MM.1S (cell line): Measurements from ENCODE around the gene FBXL7.

Experiments used
- DNase-seq: peaks from one replicate; pipeline ENCODE4 v3.0.0-alpha.2; 2015
- H2AFZ ChIP-seq: fragments of 300-600 bp; sonication (generic); 2 replicates; pipeline ENCODE4 v1.6.0; 2016; ENCODE audit warnings: antibody characterized with exemption, low read length
- H3F3A ChIP-seq: fragments of 300-600 bp; sonication (generic); 2 replicates; pipeline ENCODE4 v1.6.1; 2016; ENCODE audit warnings: mild to moderate bottlenecking, antibody characterized with exemption, low read length, moderate library complexity, mixed read lengths; ENCODE audit not compliant: insufficient read depth
- H3K27ac ChIP-seq: fragments of 300-600 bp; sonication (generic); 2 replicates; pipeline ENCODE4 v1.5.1; 2016; ENCODE audit warnings: mild to moderate bottlenecking, low read length
- H3K27me3 ChIP-seq: fragments of 300-600 bp; sonication (generic); replicated peaks from 2 replicates; pipeline ENCODE4 v1.6.0; 2016; ENCODE audit warnings: low read length; ENCODE audit not compliant: insufficient read depth
- H3K36me3 ChIP-seq: fragments of 300-600 bp; sonication (generic); replicated peaks from 2 replicates; pipeline ENCODE4 v1.6.1; 2016; ENCODE audit warnings: mild to moderate bottlenecking, low read length, mixed read lengths; ENCODE audit not compliant: insufficient read depth
- H3K4me1 ChIP-seq: fragments of 300-600 bp; sonication (generic); 2 replicates; pipeline ENCODE4 v1.6.1; 2016; ENCODE audit warnings: low read length, mixed read lengths
- H3K4me2 ChIP-seq: fragments of 300-600 bp; sonication (generic); 2 replicates; pipeline ENCODE4 v1.6.0; 2016; ENCODE audit warnings: low read depth, low read length
- H3K4me3 ChIP-seq: fragments of 300-600 bp; sonication (generic); 2 replicates; pipeline ENCODE4 v1.5.1; 2016; ENCODE audit warnings: low read length, mixed read lengths
- H3K79me2 ChIP-seq: fragments of 300-600 bp; sonication (generic); 2 replicates; pipeline ENCODE4 v1.6.1; 2016; ENCODE audit warnings: mixed run types, low read length, mixed read lengths
- H3K9ac ChIP-seq: fragments of 300-600 bp; sonication (generic); 2 replicates; pipeline ENCODE4 v1.6.1; 2016; ENCODE audit warnings: low read length, mixed read lengths
- H3K9me2 ChIP-seq: fragments of 300-600 bp; sonication (generic); replicated peaks from 2 replicates; pipeline ENCODE4 v1.6.1; 2016; ENCODE audit warnings: mild to moderate bottlenecking, low read length, mixed read lengths; ENCODE audit not compliant: insufficient read depth
- H3K9me3 ChIP-seq: fragments of 300-600 bp; sonication (generic); replicated peaks from 2 replicates; pipeline ENCODE4 v1.6.1; 2016; ENCODE audit warnings: mild to moderate bottlenecking, low read length, mixed read lengths; ENCODE audit not compliant: insufficient read depth
- H4K20me1 ChIP-seq: fragments of 300-600 bp; sonication (generic); 2 replicates; pipeline ENCODE4 v1.6.1; 2016; ENCODE audit warnings: mild to moderate bottlenecking, low read length, moderate library complexity, mixed read lengths; ENCODE audit not compliant: insufficient read depth
- EZH2 ChIP-seq: fragments of 300-600 bp; sonication (generic); optimal IDR thresholded peaks from 2 replicates; pipeline ENCODE3; 2017; ENCODE audit warnings: low read depth, mild to moderate bottlenecking, antibody characterized with exemption, low read length, mixed read lengths
- EZH2phosphoT487 ChIP-seq: fragments of 300-600 bp; sonication (generic); IDR thresholded peaks from 2 replicates; pipeline ENCODE4 v1.6.1; 2018; ENCODE audit warnings: antibody characterized with exemption, low read length
- TF ChIP-seq, protein P1 (sequence below): fragments of 300-600 bp; sonication (generic); IDR thresholded peaks from 2 replicates; pipeline ENCODE4 v1.5.1; 2016; ENCODE audit warnings: antibody characterized with exemption, low read length, mixed read lengths

Gene FBXL7

DNA sequence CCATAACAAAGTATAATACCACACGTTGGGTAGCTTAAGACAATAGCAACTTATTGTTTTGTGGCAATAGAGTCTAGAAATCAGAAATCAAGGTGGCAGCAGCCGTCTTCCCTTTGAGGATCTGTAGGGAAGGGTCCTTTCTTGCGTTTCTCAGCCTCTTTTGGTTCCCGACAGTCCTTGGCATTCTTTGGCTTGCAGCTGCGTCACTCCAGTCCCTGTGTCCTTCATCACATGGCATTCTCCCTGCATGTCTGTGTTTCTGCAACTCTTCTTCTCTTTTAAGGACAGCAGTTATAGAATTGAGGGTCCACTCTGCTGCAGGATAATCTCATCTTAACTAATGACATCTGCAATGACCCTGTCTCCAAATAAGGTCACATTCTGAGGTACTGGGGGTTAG is 140.1 kb downstream of the FBXL7 start:
- H3K4me2 ChIP-seq = no peak overlapping the region
- H4K20me1 ChIP-seq = no peaks in the 10 kb centered on the region
- no peaks in the 10 kb centered on the region for H3K4me1 ChIP-seq
- no peak overlapping the region for H2AFZ ChIP-seq
- no peaks in the 10 kb centered on the region for H3F3A ChIP-seq
- H3K9me3 ChIP-seq = no peaks in the 10 kb centered on the region
- H3K27ac ChIP-seq = no peak overlapping the region
- H3K36me3 ChIP-seq = no peaks in the 10 kb centered on the region
- no peak overlapping the region for H3K9ac ChIP-seq
- H3K4me3 ChIP-seq = no peak overlapping the region
- H3K79me2 ChIP-seq = peaks cover 44% of the 10 kb centered on the region
- no peak for TF ChIP-seq EZH2
- no peak for TF ChIP-seq EZH2phosphoT487
- TF ChIP-seq, protein P1, sequence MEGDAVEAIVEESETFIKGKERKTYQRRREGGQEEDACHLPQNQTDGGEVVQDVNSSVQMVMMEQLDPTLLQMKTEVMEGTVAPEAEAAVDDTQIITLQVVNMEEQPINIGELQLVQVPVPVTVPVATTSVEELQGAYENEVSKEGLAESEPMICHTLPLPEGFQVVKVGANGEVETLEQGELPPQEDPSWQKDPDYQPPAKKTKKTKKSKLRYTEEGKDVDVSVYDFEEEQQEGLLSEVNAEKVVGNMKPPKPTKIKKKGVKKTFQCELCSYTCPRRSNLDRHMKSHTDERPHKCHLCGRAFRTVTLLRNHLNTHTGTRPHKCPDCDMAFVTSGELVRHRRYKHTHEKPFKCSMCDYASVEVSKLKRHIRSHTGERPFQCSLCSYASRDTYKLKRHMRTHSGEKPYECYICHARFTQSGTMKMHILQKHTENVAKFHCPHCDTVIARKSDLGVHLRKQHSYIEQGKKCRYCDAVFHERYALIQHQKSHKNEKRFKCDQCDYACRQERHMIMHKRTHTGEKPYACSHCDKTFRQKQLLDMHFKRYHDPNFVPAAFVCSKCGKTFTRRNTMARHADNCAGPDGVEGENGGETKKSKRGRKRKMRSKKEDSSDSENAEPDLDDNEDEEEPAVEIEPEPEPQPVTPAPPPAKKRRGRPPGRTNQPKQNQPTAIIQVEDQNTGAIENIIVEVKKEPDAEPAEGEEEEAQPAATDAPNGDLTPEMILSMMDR = no peak
- no peaks in the 10 kb centered on the region for H3K9me2 ChIP-seq
- H3K27me3 ChIP-seq = no peaks in the 10 kb centered on the region
- no peak for DNase-seq

DNA sequence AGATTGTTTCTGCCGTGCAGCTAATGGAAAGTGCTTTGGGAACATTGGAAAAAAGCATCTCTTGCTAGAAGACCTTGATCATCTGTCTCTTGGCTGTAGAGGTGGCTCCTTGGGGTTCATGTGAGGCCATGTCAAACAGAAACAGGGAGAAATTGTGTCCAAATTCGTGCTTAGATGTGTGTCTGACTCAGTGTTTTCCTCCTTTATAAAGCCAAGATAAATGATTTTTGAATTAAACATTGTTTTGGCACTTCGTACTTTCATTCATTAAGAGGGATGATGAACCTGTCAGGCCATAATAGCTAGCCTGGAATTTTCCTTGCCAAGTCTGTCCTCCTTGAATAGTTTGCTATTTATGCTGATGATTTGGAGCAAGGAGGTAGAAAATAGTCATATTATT is 143.8 kb downstream of the FBXL7 start:
- Histone ChIP-seq H3K4me2 (no peak overlapping the region), H2AFZ (no peak overlapping the region), H3K36me3 (no peaks in the 10 kb centered on the region), H3K9me3 (no peaks in the 10 kb centered on the region), H3F3A (no peaks in the 10 kb centered on the region), H3K9ac (no peak overlapping the region), H3K4me1 (0 out of 2 replicates have a peak, but pooled peaks cover 3% of the 10 kb centered on the region), H3K9me2 (no peaks in the 10 kb centered on the region), H3K27me3 (no peaks in the 10 kb centered on the region), H3K27ac (no peak overlapping the region), H4K20me1 (no peaks in the 10 kb centered on the region), H3K4me3 (no peak overlapping the region), H3K79me2 (peaks cover 53% of the 10 kb centered on the region)
- DNase-seq = no peak
- TF ChIP-seq, protein P1 = no peak
- TF ChIP-seq EZH2 (no peak), EZH2phosphoT487 (no peak)

DNA sequence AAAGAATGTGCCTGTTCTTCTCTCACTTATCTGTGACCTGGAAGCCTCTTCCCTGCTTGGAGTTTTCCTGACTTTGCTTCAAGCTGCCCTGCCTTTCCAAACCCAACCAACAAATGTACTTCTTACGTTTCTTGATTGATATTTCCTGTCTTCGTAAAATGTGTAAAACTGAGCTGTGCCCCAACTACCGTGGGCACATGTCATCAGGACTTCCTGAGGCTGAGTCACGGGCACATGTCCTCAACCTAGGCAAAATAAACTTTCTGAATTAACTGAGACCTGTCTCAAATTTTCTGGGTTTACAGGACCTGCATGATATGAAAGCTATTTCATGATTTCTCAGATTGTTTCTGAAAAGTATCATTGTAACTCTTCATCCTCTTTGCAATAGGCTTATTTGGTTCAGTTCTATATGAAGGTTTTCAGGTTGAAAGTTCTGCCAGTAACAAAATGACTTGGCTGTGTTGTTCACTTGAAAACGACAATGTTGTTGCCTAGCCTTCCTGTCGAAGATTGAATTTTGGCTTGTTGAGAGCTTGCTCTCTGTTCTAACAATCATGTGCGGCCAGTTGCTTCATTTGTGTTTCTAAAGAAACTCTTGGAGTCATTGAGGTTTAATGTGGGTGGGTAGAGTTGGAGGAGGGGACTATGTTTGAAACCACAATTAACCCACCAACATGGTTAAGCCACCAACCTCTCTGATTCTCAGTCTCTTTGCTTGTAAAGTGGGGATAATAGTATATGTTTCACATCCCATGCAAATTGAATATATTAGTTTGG is 145.6 kb downstream of the FBXL7 start:
- Histone ChIP-seq H3K36me3 (no peaks in the 10 kb centered on the region), H3K4me1 (0 out of 2 replicates have a peak, but pooled peaks cover 3% of the 10 kb centered on the region), H3K27me3 (no peaks in the 10 kb centered on the region), H3K4me2 (no peak overlapping the region), H4K20me1 (no peaks in the 10 kb centered on the region), H3K9me3 (no peaks in the 10 kb centered on the region), H3K9ac (no peak overlapping the region), H3K27ac (no peak overlapping the region), H3K79me2 (peaks cover 52% of the 10 kb centered on the region), H2AFZ (no peak overlapping the region), H3F3A (no peaks in the 10 kb centered on the region), H3K9me2 (no peaks in the 10 kb centered on the region), H3K4me3 (no peak overlapping the region)
- TF ChIP-seq, protein P1 = no peak
- TF ChIP-seq EZH2phosphoT487 = no peak
- no peak for TF ChIP-seq EZH2
- DNase-seq = no peak
